Stomach (tissue), 4 donors: Measurements from ENCODE around the gene EVC2.

Experiments used
- CTCF ChIP-seq, 7 experiments: fragments of 450-650 bp in 4 of 7; fragments of 200-600 bp in 3 of 7; sonication (generic) in 3 of 7; IDR thresholded peaks; one replicate each; pipeline ENCODE4 v1.5.1; 2016 to 2019; ENCODE audit warnings: antibody characterized with exemption in 7 of 7, control low read depth in 2 of 7, mild to moderate bottlenecking in 1 of 7
- EP300 ChIP-seq: sonication (generic); formaldehyde crosslinking; IDR thresholded peaks from one replicate; pipeline ENCODE4 v1.6.1; 2017; ENCODE audit warnings: antibody characterized with exemption
- POLR2A ChIP-seq, 4 donors: fragments of 450-650 bp; IDR thresholded peaks; one replicate each; pipeline ENCODE4 v1.6.1; 2016; ENCODE audit warnings: antibody characterized with exemption in 4 of 4, control low read depth in 2 of 4, mild to moderate bottlenecking in 1 of 4, moderate library complexity in 1 of 4
- POLR2AphosphoS5 ChIP-seq, 3 donors: sonication (generic); formaldehyde crosslinking; IDR thresholded peaks; one replicate each; pipeline ENCODE4 v1.6.1; 2016; ENCODE audit warnings: antibody characterized with exemption in 3 of 3

- TF ChIP-seq EP300 (no peak), CTCF (IDR thresholded peaks at IDR 0.05) (no peak), POLR2A (IDR thresholded peaks at IDR 0.05) (no peak), POLR2AphosphoS5 (IDR thresholded peaks at IDR 0.05) (no peak)
Measured at GRCh38 chr4:5724377-5724776, 16.0 kb upstream of the EVC2 start.
